Limb (tissue), 2 donors: ENCODE measurements around the gene RRBP1.
A peak's percentile ranks its signal among the peaks of the same experiment; 100 is the strongest.
"Not testable (repeated sequence)": the region's sequence is repeated elsewhere in the genome, so short reads cannot be mapped to it uniquely, and the experiment has no call there.

Source experiments
- DNase-seq, 2 donors: peaks; one replicate each; pipeline ENCODE4 v3.0.0-alpha.2; 2016; ENCODE audit errors: extremely low spot score in 2 of 2

RRBP1 gene

GRCh38 chr20:17709361-17710293 is 27.6 kb upstream of the RRBP1 start:
- DNase-seq = no peak

GRCh38 chr20:17708675-17709360 is 26.8 kb upstream of the RRBP1 start:
- no peak for DNase-seq

- not testable (repeated sequence) for DNase-seq
Measured at GRCh38 chr20:17707951-17708350, 25.9 kb upstream of the RRBP1 start.

GRCh38 chr20:17706632-17707031 is 24.6 kb upstream of the RRBP1 start:
- DNase-seq = no peak

- no peak for DNase-seq
Measured at GRCh38 chr20:17705916-17706315, 23.9 kb upstream of the RRBP1 start.

- DNase-seq = no peak
Measured at GRCh38 chr20:17704589-17705317, 22.7 kb upstream of the RRBP1 start.

GRCh38 chr20:17701826-17702225 is 19.8 kb upstream of the RRBP1 start:
- DNase-seq = no peak

GRCh38 chr20:17700637-17701036 is 18.6 kb upstream of the RRBP1 start:
- DNase-seq = no peak

GRCh38 chr20:17699931-17700351 is 17.9 kb upstream of the RRBP1 start, which contains the start of gene BANF2:
BANF2 (plus strand) TSS chr20:17699966; CDS start chr20:17725026, 25,060 bp downstream.
- DNase-seq = no peak

- DNase-seq = no peak
Measured at GRCh38 chr20:17698384-17698783, 16.3 kb upstream of the RRBP1 start.

GRCh38 chr20:17697171-17697570 is 15.1 kb upstream of the RRBP1 start:
- DNase-seq = no peak

GRCh38 chr20:17696287-17696686 is 14.2 kb upstream of the RRBP1 start:
- no peak for DNase-seq

- no peak for DNase-seq
Measured at GRCh38 chr20:17694767-17695166, 12.7 kb upstream of the RRBP1 start.

GRCh38 chr20:17693444-17694001 is 11.5 kb upstream of the RRBP1 start:
- DNase-seq = peak; percentile 24 to 39

GRCh38 chr20:17691758-17692157 is 9.7 kb upstream of the RRBP1 start:
- no peak for DNase-seq

- no peak for DNase-seq
Measured at GRCh38 chr20:17690144-17690543, 8.1 kb upstream of the RRBP1 start.

GRCh38 chr20:17688965-17689364 is 6.9 kb upstream of the RRBP1 start:
- no peak for DNase-seq

- DNase-seq = no peak
Measured at GRCh38 chr20:17687800-17688199, 5.8 kb upstream of the RRBP1 start.

GRCh38 chr20:17685168-17685567 is 3.1 kb upstream of the RRBP1 start:
- DNase-seq = no peak

GRCh38 chr20:17684077-17684888 is 2.2 kb upstream of the RRBP1 start:
- DNase-seq = no peak
